IMR-90 (cell line): ENCODE data around the gene BNIP5.

ENCODE experiments used
- BHLHE40 ChIP-seq: fragments of 150-350 bp; IDR thresholded peaks from 2 replicates; pipeline ENCODE4 v1.6.1; 2016; ENCODE audit warnings: mild to moderate bottlenecking, low read depth, low read length
- CEBPB ChIP-seq: IDR thresholded peaks from 2 replicates; pipeline ENCODE4 v1.6.1; 2012; ENCODE audit warnings: low read depth, low read length, improper control_type of control experiment
- CHD1 ChIP-seq: IDR thresholded peaks from 2 replicates; pipeline ENCODE4 v1.6.1; 2012; ENCODE audit warnings: low read depth, low read length, improper control_type of control experiment
- ELK1 ChIP-seq: fragments of 150-350 bp; IDR thresholded peaks from 2 replicates; pipeline ENCODE4 v1.6.1; 2016; ENCODE audit warnings: low read depth, mild to moderate bottlenecking, low read length, moderate library complexity, borderline replicate concordance
- FOS ChIP-seq: fragments of 150-350 bp; IDR thresholded peaks from 2 replicates; pipeline ENCODE4 v1.6.1; 2016; ENCODE audit warnings: low read depth, low read length
- MAFK ChIP-seq: IDR thresholded peaks from 2 replicates; pipeline ENCODE4 v1.6.1; 2012; ENCODE audit warnings: low read depth, low read length, improper control_type of control experiment
- MXI1 ChIP-seq: IDR thresholded peaks from 2 replicates; pipeline ENCODE4 v1.6.1; 2012; ENCODE audit warnings: low read depth, mild to moderate bottlenecking, low read length, moderate library complexity, borderline replicate concordance
- NFE2L2 ChIP-seq: fragments of 150-350 bp; IDR thresholded peaks from 2 replicates; pipeline ENCODE4 v1.6.1; 2016; ENCODE audit warnings: low read depth, mild to moderate bottlenecking, low read length
- POLR2A ChIP-seq: IDR thresholded peaks from 2 replicates; pipeline ENCODE4 v1.6.1; 2012; ENCODE audit warnings: mild to moderate bottlenecking, low read depth, low read length
- RAD21 ChIP-seq: IDR thresholded peaks from 2 replicates; pipeline ENCODE4 v1.6.1; 2012; ENCODE audit warnings: low read length, improper control_type of control experiment
- SMC3 ChIP-seq: fragments of 150-350 bp; IDR thresholded peaks from 2 replicates; pipeline ENCODE4 v1.6.1; 2016; ENCODE audit warnings: low read depth, mild to moderate bottlenecking, antibody characterized with exemption, low read length, moderate library complexity
- TF ChIP-seq, protein P1 (sequence below): conservative IDR thresholded peaks from 2 replicates; pipeline ENCODE4 v1.5.1; 2012; ENCODE audit warnings: mild to moderate bottlenecking, low read depth, low read length, improper control_type of control experiment

DNA sequence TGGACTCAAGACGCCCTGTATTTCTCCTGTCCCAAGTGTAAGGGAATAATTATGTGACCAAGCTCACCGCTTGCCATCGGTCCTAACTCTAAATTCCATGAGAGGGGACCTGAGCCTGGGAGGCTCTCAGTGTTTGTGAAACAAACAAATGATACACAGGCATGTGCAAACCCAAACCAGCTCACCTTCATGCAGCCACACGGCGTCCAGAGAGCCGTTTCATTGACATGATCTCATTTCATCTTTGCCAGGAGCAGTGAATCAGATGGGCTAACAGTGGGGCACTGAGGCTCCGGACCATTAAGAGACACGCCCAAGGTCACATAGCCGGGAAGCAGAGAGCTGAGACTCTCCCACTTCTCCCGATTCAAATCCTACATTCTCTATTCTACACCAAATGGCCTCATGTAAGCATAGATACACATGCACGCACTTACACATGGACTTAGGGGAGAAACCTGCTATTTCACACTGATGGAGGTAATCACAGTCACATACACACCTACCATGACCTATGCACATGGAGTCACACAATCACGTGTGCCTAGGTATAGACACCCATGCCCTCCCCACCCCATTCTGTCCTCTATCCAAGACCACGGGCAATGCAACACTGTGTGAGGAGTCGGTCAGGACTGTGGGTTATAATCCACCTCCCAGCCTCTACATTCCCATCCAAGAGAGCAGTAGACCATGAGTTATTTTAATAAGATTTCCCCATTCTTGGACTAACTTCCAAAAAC is 1.1 kb downstream of the BNIP5 start:
- TF ChIP-seq RAD21 (no peak), CHD1 (no peak), CEBPB (no peak), FOS (no peak), POLR2A (no peak), MAFK (no peak), NFE2L2 (no peak), SMC3 (no peak), BHLHE40 (no peak), MXI1 (no peak), ELK1 (no peak)
- TF ChIP-seq, protein P1, sequence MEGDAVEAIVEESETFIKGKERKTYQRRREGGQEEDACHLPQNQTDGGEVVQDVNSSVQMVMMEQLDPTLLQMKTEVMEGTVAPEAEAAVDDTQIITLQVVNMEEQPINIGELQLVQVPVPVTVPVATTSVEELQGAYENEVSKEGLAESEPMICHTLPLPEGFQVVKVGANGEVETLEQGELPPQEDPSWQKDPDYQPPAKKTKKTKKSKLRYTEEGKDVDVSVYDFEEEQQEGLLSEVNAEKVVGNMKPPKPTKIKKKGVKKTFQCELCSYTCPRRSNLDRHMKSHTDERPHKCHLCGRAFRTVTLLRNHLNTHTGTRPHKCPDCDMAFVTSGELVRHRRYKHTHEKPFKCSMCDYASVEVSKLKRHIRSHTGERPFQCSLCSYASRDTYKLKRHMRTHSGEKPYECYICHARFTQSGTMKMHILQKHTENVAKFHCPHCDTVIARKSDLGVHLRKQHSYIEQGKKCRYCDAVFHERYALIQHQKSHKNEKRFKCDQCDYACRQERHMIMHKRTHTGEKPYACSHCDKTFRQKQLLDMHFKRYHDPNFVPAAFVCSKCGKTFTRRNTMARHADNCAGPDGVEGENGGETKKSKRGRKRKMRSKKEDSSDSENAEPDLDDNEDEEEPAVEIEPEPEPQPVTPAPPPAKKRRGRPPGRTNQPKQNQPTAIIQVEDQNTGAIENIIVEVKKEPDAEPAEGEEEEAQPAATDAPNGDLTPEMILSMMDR, result no peak
